Mucosa of descending colon (tissue), 3 donors: ENCODE measurements around the gene GPD2. TPM values are rescaled to one million over a fixed set of nuclear protein-coding genes. Genes with fewer than 3 reads are reported as not detected.

Experiments used
- ATAC-seq: fragments of 200-7000 bp; cut with Tn5 transposase; one replicate; pipeline ENCODE4 v1.9.1; 2020; ENCODE audit warnings: mild to moderate bottlenecking, moderate library complexity
- DNase-seq, 3 donors: peaks; one replicate each; pipeline ENCODE4 v3.0.0-alpha.2; 2020
- H3K36me3 ChIP-seq: fragments of 200-600 bp; one replicate; pipeline ENCODE4 v1.8.0; 2021; ENCODE audit warnings: low read depth, mild to moderate bottlenecking
- H3K4me1 ChIP-seq: fragments of 200-600 bp; one replicate; pipeline ENCODE4 v1.8.0; 2021; ENCODE audit warnings: low read depth, mild to moderate bottlenecking
- H3K4me3 ChIP-seq: fragments of 200-600 bp; one replicate; pipeline ENCODE4 v1.8.0; 2021; ENCODE audit warnings: mild to moderate bottlenecking
- H3K9me3 ChIP-seq: fragments of 200-600 bp; one replicate; pipeline ENCODE4 v1.8.0; 2021; ENCODE audit warnings: mild to moderate bottlenecking
- intact Hi-C, 2 donors: fragments of 100-400 bp; cut with DNase I in 1 of 2; cut with micrococcal nuclease in 1 of 2; formaldehyde crosslinking; loops; one replicate each; pipeline versions ENCODE4 v1.11.0 to v1.11.1; 2022; cut with DNase I, micrococcal nuclease
- total RNA-seq, 3 donors: library from RNA; stranded (reverse); fragmentation: NEBNext Ultra II Directional in 2 of 3; extraction: Animal tissue kit (Norgen Biotek cat#: 25700) in 2 of 3; gene quantifications; one replicate each; pipeline versions ENCODE4 v1.2.1 to v1.2.4, GENCODE V29; 2021 to 2023
- TF ChIP-seq, protein P1 (sequence below): fragments of 200-600 bp; IDR thresholded peaks from one replicate; pipeline ENCODE4 v1.8.0; 2022; ENCODE audit warnings: antibody characterized with exemption, mild to moderate bottlenecking
- donor health status: DM: no; HTN: no; CAD: no; lungs with moderate emphysema.
- donor health status: DM: no; HTN: no; CAD: no.
- donor health status: DM: no; HTN: yes; CAD: no.

The GPD2 gene
- total RNA-seq, 3 donors from 2014 or later, result 42.9 to 83.5 (median 77.9) TPM

DNA sequence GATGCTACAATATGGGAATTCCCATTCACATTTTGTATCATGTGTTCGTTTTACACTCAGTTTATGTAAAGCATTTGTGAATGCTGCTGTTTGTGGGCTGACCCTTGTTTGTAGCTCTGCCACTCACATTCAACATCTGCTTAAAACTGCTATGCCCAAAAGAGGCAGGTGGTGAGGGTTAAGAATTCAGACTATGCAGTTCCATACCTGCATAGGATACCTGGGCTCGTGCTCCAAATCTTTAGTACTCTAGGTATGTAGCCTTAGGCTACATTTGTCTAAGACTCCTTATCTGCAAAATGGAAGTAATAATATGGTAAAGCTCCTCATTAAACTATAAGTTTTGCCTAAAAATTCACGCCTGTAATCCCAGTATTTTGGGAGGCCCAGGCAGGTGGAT is 199.5 kb downstream of the GPD2 start:
- TF ChIP-seq, protein P1, sequence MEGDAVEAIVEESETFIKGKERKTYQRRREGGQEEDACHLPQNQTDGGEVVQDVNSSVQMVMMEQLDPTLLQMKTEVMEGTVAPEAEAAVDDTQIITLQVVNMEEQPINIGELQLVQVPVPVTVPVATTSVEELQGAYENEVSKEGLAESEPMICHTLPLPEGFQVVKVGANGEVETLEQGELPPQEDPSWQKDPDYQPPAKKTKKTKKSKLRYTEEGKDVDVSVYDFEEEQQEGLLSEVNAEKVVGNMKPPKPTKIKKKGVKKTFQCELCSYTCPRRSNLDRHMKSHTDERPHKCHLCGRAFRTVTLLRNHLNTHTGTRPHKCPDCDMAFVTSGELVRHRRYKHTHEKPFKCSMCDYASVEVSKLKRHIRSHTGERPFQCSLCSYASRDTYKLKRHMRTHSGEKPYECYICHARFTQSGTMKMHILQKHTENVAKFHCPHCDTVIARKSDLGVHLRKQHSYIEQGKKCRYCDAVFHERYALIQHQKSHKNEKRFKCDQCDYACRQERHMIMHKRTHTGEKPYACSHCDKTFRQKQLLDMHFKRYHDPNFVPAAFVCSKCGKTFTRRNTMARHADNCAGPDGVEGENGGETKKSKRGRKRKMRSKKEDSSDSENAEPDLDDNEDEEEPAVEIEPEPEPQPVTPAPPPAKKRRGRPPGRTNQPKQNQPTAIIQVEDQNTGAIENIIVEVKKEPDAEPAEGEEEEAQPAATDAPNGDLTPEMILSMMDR, result no peak
- Histone ChIP-seq H3K4me3 (no peak overlapping the region), H3K4me1 (no peaks in the 10 kb centered on the region), H3K9me3 (no peaks in the 10 kb centered on the region), H3K36me3 (no peaks in the 10 kb centered on the region)
- DNase-seq (no peak), ATAC-seq (no peak)
- intact Hi-C loops, result no loop called here

Other genes with a start within 250 kb of the GPD2 start
- gene NR4A2, start 103.7 kb upstream of the GPD2 start, total RNA-seq, result 10 to 100 TPM in 1 of 3 donors, 1 to 10 TPM in 2; 2.9 to 10.4 (median 3.0) TPM